ENCODE results near the gene PRDM8. TPM values are rescaled to one million over a fixed set of nuclear protein-coding genes. Genes with fewer than 3 reads are reported as not detected.
"Not testable (repeated sequence)": the region's sequence is repeated elsewhere in the genome, so short reads cannot be mapped to it uniquely, and the experiment has no call there.

Gene PRDM8
- total and polyA plus RNA-seq, 9 donors = 4.7 to 17.9 (median 12.1) TPM

DNA sequence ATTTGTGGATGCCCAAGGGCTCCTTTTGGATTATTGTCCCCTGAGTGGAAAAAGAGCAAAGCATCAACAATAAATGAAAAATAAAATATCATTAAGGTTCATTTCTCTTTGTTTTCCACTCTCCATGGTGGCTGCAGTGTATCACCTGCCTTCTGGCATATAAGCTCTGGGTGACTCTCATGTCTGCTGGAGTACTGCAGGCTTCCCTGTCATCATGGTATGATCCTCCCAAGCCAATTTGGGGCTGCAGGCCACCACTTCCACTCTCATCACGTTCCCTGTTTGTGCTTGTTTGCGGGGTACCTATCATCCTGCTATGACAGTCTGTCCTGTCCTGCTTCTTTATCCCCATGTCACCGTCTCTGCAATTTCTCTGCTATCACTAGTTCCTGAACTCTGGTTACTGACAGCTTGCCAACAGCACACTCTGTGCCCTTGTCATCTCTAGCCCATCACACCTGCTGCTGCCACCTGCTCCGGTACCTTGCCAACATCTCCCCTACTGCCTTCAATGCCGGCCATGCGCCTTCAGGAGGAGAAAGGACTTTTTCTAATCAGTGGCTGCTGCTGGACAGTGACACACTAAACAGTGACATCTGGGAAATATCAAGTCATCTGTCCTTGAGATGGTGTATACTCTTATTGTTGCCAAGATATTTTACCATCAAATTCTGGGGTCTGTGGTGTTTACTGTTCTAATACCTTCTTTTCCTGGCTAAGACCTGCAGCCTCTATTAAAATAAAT is 46.1 kb downstream of the PRDM8 start:
- no peaks in the 10 kb centered on the region for H3K9me3 ChIP-seq (replicated peaks; ENCODE audit: control insufficient read depth, low read depth, low read length)
- 53% methylated on average over 4 of the region's 6 CpGs for WGBS (ENCODE audit: insufficient coverage)
- no peaks in the 10 kb centered on the region for H3K36me3 ChIP-seq (ENCODE audit: control insufficient read depth, insufficient read depth, low read length)

DNA sequence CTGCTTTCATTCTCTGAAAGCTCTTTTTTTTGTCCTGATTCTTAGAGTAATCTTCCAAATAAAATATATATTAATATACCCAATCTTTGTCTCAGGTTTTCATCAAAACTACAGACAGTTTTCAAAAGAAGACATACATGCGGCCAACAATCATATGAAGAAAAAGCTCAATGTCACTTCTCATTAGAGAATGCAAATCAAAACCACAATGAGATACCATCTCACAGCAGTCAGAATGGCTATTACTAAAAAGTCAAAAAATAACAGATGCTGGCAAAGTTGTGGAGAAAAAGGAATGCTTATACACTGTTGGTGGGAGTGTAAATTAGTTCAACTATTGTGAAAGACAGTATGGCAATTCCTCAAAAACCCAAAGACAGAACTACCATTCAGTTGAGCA is 50.2 kb downstream of the PRDM8 start:
- not testable (repeated sequence) for DNase-seq; H3K27ac ChIP-seq (ENCODE audit: low read length); H3K9me3 ChIP-seq (replicated peaks; ENCODE audit: control insufficient read depth, low read depth, low read length); H3K27me3 ChIP-seq (ENCODE audit: control insufficient read depth, insufficient read depth, low read length); H3K36me3 ChIP-seq (ENCODE audit: control insufficient read depth, insufficient read depth, low read length); H3K4me3 ChIP-seq (ENCODE audit: low read length); H3K4me1 ChIP-seq (ENCODE audit: control insufficient read depth, insufficient read depth, low read length)
- WGBS (ENCODE audit: insufficient coverage) = no CpG with 5 or more reads among the region's 1 CpG

More for the DNA sequence above, 46.1 kb downstream of the PRDM8 start:
- Histone ChIP-seq H3K27me3 (ENCODE audit: control insufficient read depth, insufficient read depth, low read length) (no peaks in the 10 kb centered on the region), H3K4me1 (ENCODE audit: control insufficient read depth, insufficient read depth, low read length) (no peaks in the 10 kb centered on the region), H3K27ac (ENCODE audit: low read length) (no peak overlapping the region), H3K4me3 (ENCODE audit: low read length) (no peak overlapping the region)
- no peak for DNase-seq

- H3K4me3 ChIP-seq (ENCODE audit: low read length) = no peak overlapping the region
Observed at GRCh38 chr4:80249144-80249543, 51.8 kb downstream of the PRDM8 start.

DNA sequence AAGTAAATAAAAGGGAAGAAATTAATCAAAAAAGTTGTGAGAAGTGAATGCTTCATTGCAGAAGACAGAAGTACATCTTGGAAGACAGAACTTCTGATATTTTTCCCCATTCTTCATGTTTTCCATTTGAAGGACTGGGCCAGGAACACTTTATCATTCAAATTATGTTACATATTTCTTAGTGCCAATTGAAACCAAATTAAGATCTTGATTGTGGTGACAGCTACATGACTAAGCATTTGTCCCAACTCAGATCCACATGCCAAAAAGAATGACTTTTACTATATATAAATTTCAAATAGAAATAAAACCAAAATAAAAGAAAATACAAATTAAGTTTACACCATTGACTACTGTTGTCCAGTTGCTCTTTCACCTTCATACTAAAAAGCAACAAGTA is 55.1 kb downstream of the PRDM8 start:
- Histone ChIP-seq H3K27me3 (ENCODE audit: control insufficient read depth, insufficient read depth, low read length) (no peaks in the 10 kb centered on the region), H3K4me3 (ENCODE audit: low read length) (no peak overlapping the region), H3K36me3 (ENCODE audit: control insufficient read depth, insufficient read depth, low read length) (no peaks in the 10 kb centered on the region), H3K27ac (ENCODE audit: low read length) (no peak overlapping the region), H3K4me1 (ENCODE audit: control insufficient read depth, insufficient read depth, low read length) (no peaks in the 10 kb centered on the region), H3K9me3 (replicated peaks; ENCODE audit: control insufficient read depth, low read depth, low read length) (no peaks in the 10 kb centered on the region)
- no peak for DNase-seq

More at GRCh38 chr4:80249144-80249543, 51.8 kb downstream of the PRDM8 start:
- no peaks in the 10 kb centered on the region for H3K36me3 ChIP-seq (ENCODE audit: control insufficient read depth, insufficient read depth, low read length)
- DNase-seq = no peak
- no CpG with 5 or more reads among the region's 1 CpG for WGBS (ENCODE audit: insufficient coverage)
- H3K4me1 ChIP-seq (ENCODE audit: control insufficient read depth, insufficient read depth, low read length) = no peaks in the 10 kb centered on the region
- H3K27me3 ChIP-seq (ENCODE audit: control insufficient read depth, insufficient read depth, low read length) = no peaks in the 10 kb centered on the region
- no peaks in the 10 kb centered on the region for H3K9me3 ChIP-seq (replicated peaks; ENCODE audit: control insufficient read depth, low read depth, low read length)
- no peak overlapping the region for H3K27ac ChIP-seq (ENCODE audit: low read length)

DNA sequence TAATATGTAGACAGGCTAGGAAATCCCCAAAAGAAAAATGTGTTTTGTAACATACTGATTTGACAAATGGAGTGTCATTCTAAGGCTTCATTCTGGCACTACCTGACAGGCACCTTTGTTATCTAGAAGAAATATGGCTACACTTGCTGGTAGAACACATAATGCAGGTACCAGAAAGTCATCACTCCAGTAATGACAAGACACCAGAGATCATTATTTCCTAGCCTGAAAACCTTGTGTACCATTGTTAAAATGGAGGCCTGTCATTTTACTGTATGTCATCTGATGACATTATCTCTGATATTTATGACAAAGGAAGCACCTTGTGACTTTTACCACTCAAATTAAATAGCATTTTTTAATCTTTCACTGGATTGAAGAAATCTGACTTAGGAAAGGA is 55.6 kb downstream of the PRDM8 start:
- no peaks in the 10 kb centered on the region for H3K27me3 ChIP-seq (ENCODE audit: control insufficient read depth, insufficient read depth, low read length)
- no peaks in the 10 kb centered on the region for H3K4me1 ChIP-seq (ENCODE audit: control insufficient read depth, insufficient read depth, low read length)
- no peak overlapping the region for H3K4me3 ChIP-seq (ENCODE audit: low read length)
- no peak for DNase-seq
- H3K9me3 ChIP-seq (replicated peaks; ENCODE audit: control insufficient read depth, low read depth, low read length) = no peaks in the 10 kb centered on the region
- H3K27ac ChIP-seq (ENCODE audit: low read length) = no peak overlapping the region
- H3K36me3 ChIP-seq (ENCODE audit: control insufficient read depth, insufficient read depth, low read length) = no peaks in the 10 kb centered on the region

GRCh38 chr4:80253510-80253909 is 56.2 kb downstream of the PRDM8 start:
- no peak for DNase-seq
- 12% methylated on average over 3 of the region's 4 CpGs for WGBS (ENCODE audit: insufficient coverage)
- H3K4me1 ChIP-seq (ENCODE audit: control insufficient read depth, insufficient read depth, low read length) = no peaks in the 10 kb centered on the region
- no peaks in the 10 kb centered on the region for H3K36me3 ChIP-seq (ENCODE audit: control insufficient read depth, insufficient read depth, low read length)
- no peak overlapping the region for H3K27ac ChIP-seq (ENCODE audit: low read length)
- no peaks in the 10 kb centered on the region for H3K9me3 ChIP-seq (replicated peaks; ENCODE audit: control insufficient read depth, low read depth, low read length)
- H3K4me3 ChIP-seq (ENCODE audit: low read length) = no peak overlapping the region
- no peaks in the 10 kb centered on the region for H3K27me3 ChIP-seq (ENCODE audit: control insufficient read depth, insufficient read depth, low read length)

Other genes with a start within 250 kb of the PRDM8 start
- 82.2 TPM for gene ANTXR2, start 124.3 kb upstream of the PRDM8 start, total RNA-seq
- gene ANTXR2, start 124.3 kb upstream of the PRDM8 start, polyA plus RNA-seq (ENCODE audit: insufficient read depth in 1 of 8, insufficient read length in 8 of 8, low replicate concordance in 1 of 8) = 100 to 1,000 TPM in 5 of 8 donors, 10 to 100 TPM in 3; 72.7 to 135 (median 103) TPM
- gene FGF5, start 69.2 kb downstream of the PRDM8 start, total RNA-seq = 0.09 TPM
- 1 to 10 TPM in 4 of 8 donors, under 1 TPM in 4; 0.22 to 2.1 (median 1.2) TPM for gene FGF5, start 69.2 kb downstream of the PRDM8 start, polyA plus RNA-seq (ENCODE audit: insufficient read depth in 1 of 8, insufficient read length in 8 of 8, low replicate concordance in 1 of 8)
- 0.09 TPM for gene CFAP299, start 138.2 kb downstream of the PRDM8 start, total RNA-seq
- gene CFAP299, start 138.2 kb downstream of the PRDM8 start, polyA plus RNA-seq (ENCODE audit: insufficient read depth in 1 of 8, insufficient read length in 8 of 8, low replicate concordance in 1 of 8) = under 1 TPM in 3 of 8 donors, not detected in 5; 0.28 to 0.53 (median 0.41) TPM

Measured in muscle of leg (tissue), 11 donors.